GM18868 (cell line): Measurements from ENCODE around the gene PTX3.

Experiments
- ATAC-seq: cut with Tn5 transposase; IDR thresholded peaks from one replicate; pipeline ENCODE4 v1.9.1; 2021; ENCODE audit warnings: mild to moderate bottlenecking, moderate library complexity; ENCODE audit not compliant: unreplicated experiment

PTX3 gene

DNA sequence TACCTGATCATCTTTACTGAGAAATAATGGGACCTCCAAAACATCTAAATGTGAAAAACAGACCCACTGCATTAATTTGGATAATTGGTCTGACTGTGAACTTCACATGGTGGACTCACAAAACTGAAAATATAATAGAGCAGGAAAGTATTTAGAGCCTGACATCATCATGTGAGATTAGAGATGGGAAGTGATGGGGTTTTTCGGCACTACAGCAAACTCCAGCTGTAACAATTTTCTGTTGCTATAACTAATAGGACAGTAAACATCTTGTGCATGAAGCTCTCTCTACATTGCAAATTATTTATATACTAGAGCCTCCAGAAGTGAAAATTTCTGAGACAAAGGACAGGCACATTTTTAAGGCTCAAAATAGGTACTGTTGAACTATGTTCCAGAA, 34.4 kb downstream of the PTX3 start:
- ATAC-seq: no peak

DNA sequence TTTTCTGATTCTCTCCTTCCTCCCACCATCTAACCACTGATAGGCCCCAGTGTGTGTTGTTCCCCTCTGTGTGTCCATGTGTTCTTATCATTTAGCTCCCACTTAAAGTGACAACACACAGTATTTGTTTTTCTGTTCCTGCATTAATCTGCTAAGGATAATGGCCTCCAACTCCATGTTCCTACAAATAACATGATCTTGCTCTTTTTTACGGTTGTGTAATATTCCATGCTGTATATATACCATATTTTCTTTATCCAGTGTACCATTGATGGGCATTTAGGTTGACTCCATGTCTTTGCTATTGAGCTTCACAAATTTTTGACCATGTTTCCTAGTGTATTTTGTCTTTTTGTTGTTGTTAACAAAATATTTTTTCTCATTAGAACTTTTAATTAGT, 36.0 kb downstream of the PTX3 start:
- no peak for ATAC-seq

DNA sequence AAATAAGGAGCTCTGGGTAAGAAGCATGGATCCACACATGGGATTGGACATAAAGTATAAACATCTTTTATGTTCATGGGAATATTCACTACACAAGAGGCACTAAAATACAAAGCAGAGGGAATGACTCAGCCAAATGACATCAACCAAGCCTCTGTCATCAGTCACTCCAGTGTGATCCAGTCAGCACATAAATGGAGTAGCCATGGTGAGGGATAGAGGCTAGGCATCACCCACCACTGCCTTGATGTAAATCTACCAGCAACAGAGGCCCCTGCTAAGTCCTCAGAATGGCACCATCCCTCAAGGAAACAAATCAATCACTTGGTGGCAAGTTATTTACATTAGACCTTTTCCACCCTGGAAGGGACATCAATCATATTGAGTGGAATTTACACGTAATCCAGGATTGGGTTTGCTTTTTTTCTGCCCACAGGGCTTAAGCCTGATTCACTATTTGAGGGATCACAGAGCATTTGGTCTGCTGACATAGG, 39.3 kb downstream of the PTX3 start:
- ATAC-seq: no peak

DNA sequence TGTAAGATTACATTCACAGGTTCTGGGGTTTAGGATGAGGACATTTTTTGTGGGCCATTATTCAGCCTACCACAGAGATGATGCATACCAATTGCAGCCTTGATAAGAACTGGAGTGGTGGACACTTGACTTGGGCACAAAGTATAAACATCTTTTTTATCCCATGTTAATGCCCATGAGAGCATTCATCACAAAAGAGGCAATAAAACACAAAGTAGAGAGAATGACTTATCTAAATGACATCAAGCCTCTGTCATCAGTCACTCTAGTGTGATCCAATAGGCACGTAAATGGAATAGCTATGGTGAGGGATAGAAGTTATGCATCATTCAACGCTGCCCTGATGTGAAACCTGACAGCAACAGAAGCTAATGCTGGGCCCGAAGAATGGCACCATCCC, 40.8 kb downstream of the PTX3 start:
- ATAC-seq: no peak

DNA sequence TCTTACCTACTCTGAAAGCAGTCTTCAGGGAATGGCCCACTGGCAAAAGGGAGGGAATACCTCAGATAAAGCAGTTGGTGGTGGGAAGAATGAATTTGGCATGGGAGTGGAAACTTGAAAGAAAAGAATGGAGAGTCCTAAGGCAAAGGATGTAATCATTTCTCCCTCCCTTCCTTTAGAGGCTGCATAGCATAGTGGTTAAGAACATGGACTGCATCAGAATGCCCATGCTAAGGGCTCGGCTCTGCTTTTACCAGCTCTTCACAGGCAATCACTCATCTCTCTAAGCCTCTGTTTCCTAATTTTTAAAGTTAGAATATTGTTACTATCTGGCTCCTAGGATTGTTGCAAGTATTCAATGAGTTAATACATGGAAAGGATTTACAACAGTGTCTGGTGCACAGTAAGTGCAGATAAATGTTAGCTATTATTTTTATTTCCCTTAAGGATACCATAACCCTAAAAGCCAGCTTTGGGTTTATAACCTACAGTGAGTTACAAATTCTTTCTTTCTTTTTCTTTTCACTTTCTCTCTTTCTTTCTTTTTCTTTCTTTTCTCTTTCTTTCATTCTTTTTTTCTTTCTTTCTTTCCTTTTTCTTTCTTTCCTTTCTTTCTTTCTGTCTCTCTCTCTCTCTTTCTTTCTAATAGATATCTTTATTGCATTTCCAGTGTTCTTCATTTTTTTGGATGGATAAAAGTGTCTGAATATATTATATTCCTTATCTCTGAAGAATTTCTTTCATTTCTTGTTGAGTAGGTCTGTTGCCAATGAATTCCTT, 43.0 kb downstream of the PTX3 start:
- ATAC-seq: no peak

DNA sequence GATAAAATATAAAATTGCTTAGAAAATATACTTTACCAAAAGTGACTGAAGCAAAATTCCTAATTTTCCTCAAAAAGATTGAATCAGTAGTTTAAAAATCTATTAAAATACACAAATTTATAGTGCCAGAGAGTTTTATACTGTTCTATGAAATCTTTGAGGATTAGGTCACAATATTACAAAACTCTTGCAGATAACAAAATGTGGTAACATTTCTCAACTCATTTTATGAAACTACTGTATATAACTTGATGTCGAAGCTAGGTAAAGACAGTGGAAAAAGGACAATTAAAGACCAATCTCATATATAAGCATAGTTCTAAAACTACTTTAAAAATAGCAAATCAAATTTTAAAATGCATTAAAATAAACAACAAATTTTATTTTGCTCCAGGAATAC, 50.7 kb downstream of the PTX3 start:
- ATAC-seq: no peak

DNA sequence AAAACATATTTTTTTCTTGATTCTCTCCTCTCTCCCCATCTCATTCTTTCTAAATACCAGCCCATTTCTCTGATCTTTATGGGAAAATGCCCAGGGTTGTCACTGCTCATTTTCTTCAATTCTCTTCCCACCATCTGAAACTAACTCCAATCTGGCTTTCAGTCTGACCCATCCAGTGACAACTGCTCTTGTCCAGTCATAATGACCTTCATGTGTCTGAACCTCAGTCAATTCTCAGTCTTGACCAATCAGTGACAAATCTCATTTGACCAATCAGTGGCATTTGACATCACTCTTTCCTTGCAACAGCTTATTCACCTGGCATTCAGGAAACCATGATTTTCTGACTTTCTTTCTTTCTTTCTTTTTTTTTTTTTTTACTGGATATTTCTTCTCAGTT, 51.5 kb downstream of the PTX3 start:
- no peak for ATAC-seq

DNA sequence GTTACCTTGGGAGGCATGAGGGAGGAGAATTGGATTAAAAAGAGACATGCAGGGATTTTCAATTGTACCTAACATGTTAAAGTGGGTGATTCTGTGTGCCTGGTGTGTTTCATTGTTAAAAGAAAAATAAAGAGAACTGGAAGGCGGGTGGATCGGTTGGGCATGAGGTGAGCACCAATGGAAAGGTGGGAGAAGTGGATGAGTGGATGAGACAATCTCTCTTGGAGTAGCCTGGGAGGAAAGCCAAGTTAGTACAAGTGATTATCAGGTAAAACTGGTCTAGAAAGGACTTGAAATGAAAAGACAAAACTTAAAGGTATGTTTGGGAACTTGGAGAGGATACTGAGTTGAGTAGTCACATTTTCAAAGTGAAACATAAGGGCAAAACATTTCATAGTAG, 54.5 kb downstream of the PTX3 start:
- ATAC-seq: no peak
